GM18907 (cell line): ENCODE measurements around the gene MPRIP.

Source experiments
- ATAC-seq: cut with Tn5 transposase; IDR thresholded peaks from one replicate; pipeline ENCODE4 v1.9.1; 2021; ENCODE audit warnings: mild to moderate bottlenecking, moderate library complexity; ENCODE audit not compliant: unreplicated experiment

MPRIP gene

DNA sequence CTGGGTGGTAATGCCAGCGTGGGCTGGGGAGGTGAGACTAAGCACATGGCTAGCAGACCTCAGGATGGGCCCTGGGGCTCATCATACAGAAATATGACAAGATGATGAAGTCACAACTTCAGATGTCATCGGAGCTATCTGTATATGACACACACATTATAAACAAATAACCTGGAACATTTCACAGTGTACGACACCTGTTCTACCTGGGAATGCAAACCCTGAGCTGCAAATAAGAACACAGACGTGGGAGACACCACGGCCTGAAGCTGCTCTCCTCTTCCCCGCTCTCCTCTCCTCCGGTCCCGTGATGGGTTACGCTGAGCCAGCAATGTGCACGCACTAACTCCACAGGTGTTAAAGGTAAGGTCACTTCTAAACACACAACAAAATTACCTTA lies 159.0 kb downstream of the MPRIP start:
- ATAC-seq = no peak

DNA sequence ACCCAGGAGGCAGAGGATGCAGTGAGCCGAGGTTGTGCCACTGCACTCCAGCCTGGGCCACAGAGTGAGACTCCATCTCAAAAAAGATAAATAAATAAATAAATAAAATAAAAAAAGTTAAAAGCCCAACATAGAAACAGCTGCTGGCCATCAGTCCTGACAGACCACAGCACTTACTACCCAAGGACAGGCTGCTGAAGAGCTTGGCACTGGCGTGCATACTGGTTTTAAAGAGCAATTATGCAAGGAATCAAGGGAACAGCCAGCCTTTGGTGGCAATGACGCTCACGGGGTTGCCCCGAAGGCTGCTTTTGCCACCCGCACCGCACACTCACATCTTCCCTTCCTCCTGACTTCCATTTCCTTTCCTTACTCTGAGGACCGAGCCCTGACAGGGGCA lies 159.7 kb downstream of the MPRIP start:
- ATAC-seq = no peak

- ATAC-seq = no peak
Observed at GRCh38 chr17:17203173-17203730, 161.0 kb downstream of the MPRIP start.

DNA sequence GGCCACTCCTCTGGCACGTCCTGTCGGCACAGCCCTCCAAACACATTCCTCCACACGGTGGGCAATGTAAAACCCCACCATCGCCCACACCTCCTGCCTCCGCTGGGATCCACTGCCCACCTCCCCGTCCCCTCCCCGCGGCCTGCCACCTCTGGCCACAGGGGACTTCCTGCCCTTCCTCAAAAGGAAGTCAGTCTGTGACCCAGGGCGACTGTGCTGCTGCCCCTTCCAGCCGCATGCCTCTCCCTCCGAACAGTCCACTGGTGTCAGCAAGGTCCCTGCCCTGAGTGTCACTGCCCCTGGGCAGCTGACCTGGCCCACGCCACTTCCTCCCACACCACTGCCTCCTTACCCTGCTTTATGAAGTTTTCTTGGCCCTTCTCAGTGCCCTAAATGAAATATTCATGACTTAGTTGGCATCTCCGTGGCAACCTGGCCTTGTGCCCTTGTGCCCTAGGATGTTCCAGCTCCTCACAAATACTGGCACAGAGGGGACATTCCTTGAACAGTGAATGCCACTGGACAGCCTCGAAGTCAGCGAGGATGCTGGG lies 161.9 kb downstream of the MPRIP start:
- no peak for ATAC-seq

GRCh38 chr17:17204635-17205231 lies 162.5 kb downstream of the MPRIP start:
- ATAC-seq = no peak

DNA sequence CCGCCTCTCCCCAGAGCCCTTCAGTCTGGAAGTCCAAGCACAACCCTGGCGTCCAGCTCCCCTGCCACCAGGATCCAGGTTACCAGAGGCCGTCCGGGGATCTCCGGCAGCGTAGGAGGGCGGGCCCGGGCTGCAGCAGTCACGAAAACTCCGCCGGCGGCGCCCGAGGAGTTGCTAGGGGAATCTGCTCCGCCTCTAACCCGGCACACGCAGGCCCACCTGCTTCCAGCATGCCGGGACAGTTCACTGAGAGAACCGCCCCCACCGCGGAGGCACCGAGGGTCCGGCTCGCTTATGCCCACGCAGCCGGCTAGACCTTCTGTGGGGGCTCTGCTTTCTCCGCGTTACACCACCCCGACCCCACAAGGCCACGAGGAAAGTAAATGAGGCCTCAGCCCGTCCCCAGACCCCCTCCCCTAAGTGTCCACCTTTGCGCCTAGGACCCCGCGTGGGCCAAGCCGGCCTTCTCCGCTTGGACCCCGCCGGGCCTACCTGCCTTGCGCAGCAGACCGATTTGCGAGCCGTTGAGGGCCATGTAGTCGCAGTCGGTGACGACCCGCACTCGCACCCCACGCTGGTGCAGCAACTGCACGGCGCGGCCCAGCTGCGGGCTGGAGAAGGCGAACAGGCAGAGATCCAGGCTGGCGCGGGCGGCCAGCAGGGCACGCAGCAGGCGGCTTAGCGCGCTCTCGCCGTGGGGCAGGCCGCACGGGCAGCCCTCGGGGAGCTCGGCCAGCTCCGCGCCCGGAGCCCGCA lies 163.3 kb downstream of the MPRIP start:
- ATAC-seq = peak; percentile 24

GRCh38 chr17:17206124-17206912 lies 164.1 kb downstream of the MPRIP start, which contains the start of gene PLD6:
Gene PLD6, minus strand, starts transcription at chr17:17206333. Its CDS starts 47 bp downstream, at chr17:17206286.
- ATAC-seq = peak; percentile 55

GRCh38 chr17:17206913-17207335 lies 164.7 kb downstream of the MPRIP start:
- ATAC-seq = no peak

- ATAC-seq = no peak
Observed at GRCh38 chr17:17207998-17208397, 165.7 kb downstream of the MPRIP start.

- ATAC-seq = no peak
Observed at GRCh38 chr17:17213775-17214174, 171.5 kb downstream of the MPRIP start.

DNA sequence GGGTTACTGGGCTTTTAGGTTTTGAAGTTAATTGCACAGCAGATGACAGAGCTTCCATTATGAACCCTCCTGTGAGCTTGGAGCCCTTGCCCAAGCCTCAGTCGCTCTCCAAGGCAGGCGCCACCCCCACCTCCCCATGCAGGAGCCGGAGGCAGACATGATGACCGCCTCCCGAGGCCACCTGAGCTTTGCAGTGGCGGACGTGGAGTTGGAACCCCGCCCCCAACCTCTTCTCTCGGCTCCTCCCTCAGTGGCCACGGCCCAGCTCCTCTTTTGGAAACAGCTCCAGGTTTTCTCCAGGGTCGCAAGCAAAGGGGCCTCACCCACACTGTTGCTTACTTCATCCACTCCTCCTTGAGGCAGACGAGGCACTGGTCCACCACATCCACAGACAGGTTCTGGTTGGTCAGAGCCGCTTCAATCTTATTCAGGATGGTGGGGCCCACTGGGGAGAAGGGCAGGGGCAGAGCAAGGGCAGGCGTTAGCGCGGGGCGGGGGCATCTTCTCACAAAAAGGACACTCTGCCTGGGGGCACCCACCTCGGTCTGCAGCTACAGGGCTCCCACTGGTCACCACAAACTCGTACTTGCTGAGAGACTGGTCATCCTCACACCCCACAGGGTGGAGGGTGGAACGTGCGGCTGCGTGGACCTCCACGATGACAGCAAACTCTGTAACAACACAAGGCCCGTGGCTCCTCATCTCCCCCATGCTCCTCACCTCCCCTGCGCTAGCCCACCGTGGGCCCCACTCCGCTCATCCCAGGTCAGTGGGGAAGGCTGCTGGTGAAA lies 172.6 kb downstream of the MPRIP start:
- no peak for ATAC-seq

DNA sequence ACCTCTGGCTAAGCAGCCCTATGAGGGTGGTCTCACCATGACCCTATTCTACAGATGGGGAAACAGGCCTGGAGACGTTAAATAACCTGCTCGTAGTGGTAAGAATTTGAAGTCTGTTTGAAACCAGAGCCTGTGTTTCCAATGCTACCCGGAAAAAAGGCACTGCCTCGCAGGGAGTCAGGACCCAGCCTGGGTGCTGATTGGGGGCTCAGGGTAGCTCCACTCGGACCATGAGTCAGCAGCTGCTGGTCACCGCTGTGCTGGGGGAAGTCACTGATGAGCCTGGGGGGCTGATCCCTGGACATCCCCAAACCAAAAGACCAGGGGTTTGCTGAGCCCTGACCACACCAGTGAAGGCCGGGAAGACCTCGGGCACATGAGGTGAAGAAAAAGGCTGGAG lies 173.3 kb downstream of the MPRIP start:
- ATAC-seq = no peak

DNA sequence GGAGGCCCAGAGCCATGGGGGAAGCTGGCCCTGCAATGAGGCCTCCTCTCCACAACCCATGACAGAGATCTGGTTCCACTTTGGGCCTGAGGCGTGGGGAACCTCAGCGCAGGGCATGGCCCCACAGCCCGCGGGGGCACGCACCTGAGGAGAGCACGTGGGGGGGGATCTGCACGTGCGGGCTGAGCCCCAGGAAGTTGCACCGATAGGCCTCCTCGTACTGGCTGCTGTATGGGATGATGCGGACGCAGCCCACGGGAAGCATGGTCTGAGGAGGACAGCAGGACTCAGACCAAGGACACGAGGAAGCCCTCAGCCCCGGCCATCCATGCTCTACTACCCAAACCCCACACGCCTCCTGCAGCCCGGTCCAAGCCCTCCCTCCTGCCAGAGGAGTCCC lies 174.0 kb downstream of the MPRIP start:
- no peak for ATAC-seq

DNA sequence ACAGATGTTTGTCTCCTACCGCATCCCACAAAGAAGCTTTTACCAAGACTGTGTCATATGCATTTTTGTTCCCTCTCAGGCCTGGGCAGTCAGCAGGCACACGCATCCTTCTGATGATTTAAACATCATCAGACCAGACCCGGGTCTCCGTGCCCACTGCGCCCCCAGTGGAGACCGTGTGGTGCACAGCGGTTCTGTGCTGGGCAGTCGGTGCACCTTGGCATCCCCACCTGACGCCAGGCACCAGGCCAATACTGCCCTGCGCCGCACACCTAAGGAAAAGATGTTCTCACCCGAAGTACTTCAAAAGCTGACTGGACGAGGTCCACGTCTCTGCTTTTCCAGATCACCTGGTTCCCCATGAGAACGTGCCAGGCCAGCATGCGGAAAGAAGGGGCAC lies 174.5 kb downstream of the MPRIP start:
- no peak for ATAC-seq

DNA sequence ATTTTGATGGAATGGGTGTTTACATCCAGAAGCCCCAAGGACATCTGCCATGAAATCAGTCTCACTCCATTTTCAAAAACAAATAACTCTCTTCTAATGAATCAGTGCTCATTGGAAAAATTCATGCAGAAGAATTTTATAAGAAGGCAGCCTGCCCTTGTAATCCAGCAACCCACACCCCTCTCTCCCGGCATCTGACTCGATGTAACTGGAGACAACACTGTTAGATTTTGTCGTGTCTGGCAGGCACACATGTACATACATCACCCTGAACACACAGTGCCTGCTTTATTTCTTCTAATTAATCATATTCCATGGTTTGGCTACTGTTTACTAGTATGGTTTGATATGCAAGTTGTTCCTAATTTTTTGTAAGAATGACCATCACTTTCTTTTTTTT lies 175.7 kb downstream of the MPRIP start:
- no peak for ATAC-seq

DNA sequence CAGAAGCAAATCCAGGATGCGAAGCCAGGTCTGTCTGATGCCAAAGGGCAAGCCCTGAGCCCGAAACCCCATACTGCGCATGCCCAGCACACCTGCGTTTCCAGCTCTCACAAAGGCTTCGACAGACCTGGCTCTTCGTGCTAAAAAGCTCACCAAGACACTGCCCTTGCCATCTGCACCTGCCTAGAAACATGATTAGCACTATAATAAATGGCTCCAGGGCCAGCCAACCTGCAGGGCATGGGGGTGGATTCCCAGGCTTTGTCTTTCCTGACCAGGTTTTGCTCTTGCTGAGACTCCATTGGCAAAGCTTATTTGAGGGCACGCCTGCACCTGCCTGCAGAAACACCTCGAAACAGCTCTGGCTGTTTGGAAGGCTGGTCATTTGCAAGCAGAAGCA lies 178.3 kb downstream of the MPRIP start:
- ATAC-seq = no peak

GRCh38 chr17:17221329-17221728 lies 179.1 kb downstream of the MPRIP start:
- ATAC-seq = no peak

GRCh38 chr17:17223736-17224135 lies 181.5 kb downstream of the MPRIP start:
- ATAC-seq = no peak

- ATAC-seq = no peak
Observed at GRCh38 chr17:17224137-17224536, 181.9 kb downstream of the MPRIP start.

GRCh38 chr17:17225901-17226300 lies 183.6 kb downstream of the MPRIP start:
- no peak for ATAC-seq
